HG02798 (cell line): ENCODE measurements around the gene TMEM106A.
"Not testable (repeated sequence)": the region's sequence is repeated elsewhere in the genome, so short reads cannot be mapped to it uniquely, and the experiment has no call there.

Source experiments
- ATAC-seq: cut with Tn5 transposase; IDR thresholded peaks from one replicate; pipeline ENCODE4 v1.9.1; 2021; ENCODE audit warnings: mild to moderate bottlenecking; ENCODE audit not compliant: unreplicated experiment, poor library complexity

The TMEM106A gene

GRCh38 chr17:43211480-43212402, at the start of gene TMEM106A:
TMEM106A (plus strand) TSS chr17:43211875; CDS start chr17:43213042, 1,167 bp downstream.
- peak; percentile 77 for ATAC-seq

GRCh38 chr17:43165971-43166370, 45.7 kb upstream of the TMEM106A start:
- ATAC-seq = not testable (repeated sequence)

GRCh38 chr17:43169561-43170139, 42.0 kb upstream of the TMEM106A start:
- ATAC-seq = peak; percentile 22

GRCh38 chr17:43170140-43170765, 41.4 kb upstream of the TMEM106A start:
- ATAC-seq = peak; percentile 75

GRCh38 chr17:43170766-43171585, 40.7 kb upstream of the TMEM106A start, which contains the start of gene NBR1:
NBR1 (plus strand) TSS chr17:43171214; CDS start chr17:43175800, 4,586 bp downstream.
- ATAC-seq = peak; percentile 86

- ATAC-seq = no peak
Measured at GRCh38 chr17:43171586-43172487, 39.8 kb upstream of the TMEM106A start.

GRCh38 chr17:43175213-43176118, 36.2 kb upstream of the TMEM106A start:
- ATAC-seq = no peak

GRCh38 chr17:43176119-43176570, 35.5 kb upstream of the TMEM106A start:
- no peak for ATAC-seq

- ATAC-seq = no peak
Measured at GRCh38 chr17:43183921-43184320, 27.8 kb upstream of the TMEM106A start.

- not testable (repeated sequence) for ATAC-seq
Measured at GRCh38 chr17:43186656-43187055, 25.0 kb upstream of the TMEM106A start.

GRCh38 chr17:43193251-43193650, 18.4 kb upstream of the TMEM106A start:
- no peak for ATAC-seq

GRCh38 chr17:43199633-43200032, 12.0 kb upstream of the TMEM106A start:
- no peak for ATAC-seq

- ATAC-seq = no peak
Measured at GRCh38 chr17:43200127-43200526, 11.5 kb upstream of the TMEM106A start.

- not testable (repeated sequence) for ATAC-seq
Measured at GRCh38 chr17:43203013-43203412, 8.7 kb upstream of the TMEM106A start.

- ATAC-seq = no peak
Measured at GRCh38 chr17:43210576-43210975, 1.1 kb upstream of the TMEM106A start.

GRCh38 chr17:43211123-43211479, 574 bp upstream of the TMEM106A start:
- no peak for ATAC-seq

- ATAC-seq = no peak
Measured at GRCh38 chr17:43212641-43213490, 1.2 kb downstream of the TMEM106A start.
